ENCODE results near the gene TMEM88. TPM values are rescaled to one million over a fixed set of nuclear protein-coding genes. Genes with fewer than 3 reads are reported as not detected.

TMEM88 gene
- total RNA-seq, 1 experiment from 2014 or later, result 0.59 TPM

Other genes with a start within 250 kb of the TMEM88 start
- 72.6 and 73.3 TPM in 2 replicates for gene FXR2, start 240.2 kb upstream of the TMEM88 start, total RNA-seq (2014; rRNA removed; shearing (Covaris generic))
- gene SAT2, start 227.2 kb upstream of the TMEM88 start, total RNA-seq (2014; rRNA removed; shearing (Covaris generic)), result 51.5 and 53.9 TPM in 2 replicates
- gene SHBG, start 224.9 kb upstream of the TMEM88 start, total RNA-seq (2014; rRNA removed; shearing (Covaris generic)), result 0.10 TPM in 1 of 2 replicates, not detected in the other
- gene ATP1B2, start 204.1 kb upstream of the TMEM88 start, total RNA-seq (2014; rRNA removed; shearing (Covaris generic)), result not detected in 2 replicates
- 44.4 and 46.2 TPM in 2 replicates for gene TP53, start 167.6 kb upstream of the TMEM88 start, total RNA-seq (2014; rRNA removed; shearing (Covaris generic))
- gene WRAP53, start 166.6 kb upstream of the TMEM88 start, total RNA-seq (2014; rRNA removed; shearing (Covaris generic)), result 16.1 and 17.1 TPM in 2 replicates
- 0.14 and 0.35 TPM in 2 replicates for gene EFNB3, start 149.9 kb upstream of the TMEM88 start, total RNA-seq (2014; rRNA removed; shearing (Covaris generic))
- not detected in 2 replicates for gene DNAH2, start 137.3 kb upstream of the TMEM88 start, total RNA-seq (2014; rRNA removed; shearing (Covaris generic))
- gene KDM6B, start 20.8 kb upstream of the TMEM88 start, total RNA-seq (2014; rRNA removed; shearing (Covaris generic)), result 7.7 and 8.8 TPM in 2 replicates
- 46.6 and 67.2 TPM in 2 replicates for gene NAA38, start 2.5 kb downstream of the TMEM88 start, total RNA-seq (2014; rRNA removed; shearing (Covaris generic))
- 13.4 and 14.6 TPM in 2 replicates for gene CYB5D1, start 2.9 kb downstream of the TMEM88 start, total RNA-seq (2014; rRNA removed; shearing (Covaris generic))
- 63.9 and 73.7 TPM in 2 replicates for gene CHD3, start 33.7 kb downstream of the TMEM88 start, total RNA-seq (2014; rRNA removed; shearing (Covaris generic))
- gene RNF227, start 61.2 kb downstream of the TMEM88 start, total RNA-seq (2014; rRNA removed; shearing (Covaris generic)), result 5.7 and 6.3 TPM in 2 replicates
- 0.32 and 1.9 TPM in 2 replicates for gene KCNAB3, start 74.8 kb downstream of the TMEM88 start, total RNA-seq (2014; rRNA removed; shearing (Covaris generic))
- gene TRAPPC1, start 76.9 kb downstream of the TMEM88 start, total RNA-seq (2014; rRNA removed; shearing (Covaris generic)), result 17.5 and 21.4 TPM in 2 replicates
- gene CNTROB, start 77.1 kb downstream of the TMEM88 start, total RNA-seq (2014; rRNA removed; shearing (Covaris generic)), result 21.0 and 23.9 TPM in 2 replicates
- 0.02 TPM in 1 of 2 replicates, not detected in the other for gene GUCY2D, start 147.5 kb downstream of the TMEM88 start, total RNA-seq (2014; rRNA removed; shearing (Covaris generic))
- gene ALOX15B, start 184.0 kb downstream of the TMEM88 start, total RNA-seq (2014; rRNA removed; shearing (Covaris generic)), result not detected in 2 replicates
- 0.64 and 0.69 TPM in 2 replicates for gene ALOX12B, start 232.7 kb downstream of the TMEM88 start, total RNA-seq (2014; rRNA removed; shearing (Covaris generic))

Data from NCI-H460 (cell line).